ENCODE data around the gene NDC80. TPM values are rescaled to one million over a fixed set of nuclear protein-coding genes. Genes with fewer than 3 reads are reported as not detected.

Gene NDC80
- 0.47 and 6.8 TPM in 2 replicates for total RNA-seq (ENCODE audit: low replicate concordance)

GRCh38 chr18:2571200-2572170 is at the start of gene NDC80, which contains the start of gene METTL4:
TSS of gene NDC80 (plus strand) at chr18:2571557. CDS start at chr18:2572986, 1,429 bp downstream.
TSS of gene METTL4 (minus strand) at chr18:2571505. CDS start at chr18:2567216, 4,289 bp downstream.

DNA sequence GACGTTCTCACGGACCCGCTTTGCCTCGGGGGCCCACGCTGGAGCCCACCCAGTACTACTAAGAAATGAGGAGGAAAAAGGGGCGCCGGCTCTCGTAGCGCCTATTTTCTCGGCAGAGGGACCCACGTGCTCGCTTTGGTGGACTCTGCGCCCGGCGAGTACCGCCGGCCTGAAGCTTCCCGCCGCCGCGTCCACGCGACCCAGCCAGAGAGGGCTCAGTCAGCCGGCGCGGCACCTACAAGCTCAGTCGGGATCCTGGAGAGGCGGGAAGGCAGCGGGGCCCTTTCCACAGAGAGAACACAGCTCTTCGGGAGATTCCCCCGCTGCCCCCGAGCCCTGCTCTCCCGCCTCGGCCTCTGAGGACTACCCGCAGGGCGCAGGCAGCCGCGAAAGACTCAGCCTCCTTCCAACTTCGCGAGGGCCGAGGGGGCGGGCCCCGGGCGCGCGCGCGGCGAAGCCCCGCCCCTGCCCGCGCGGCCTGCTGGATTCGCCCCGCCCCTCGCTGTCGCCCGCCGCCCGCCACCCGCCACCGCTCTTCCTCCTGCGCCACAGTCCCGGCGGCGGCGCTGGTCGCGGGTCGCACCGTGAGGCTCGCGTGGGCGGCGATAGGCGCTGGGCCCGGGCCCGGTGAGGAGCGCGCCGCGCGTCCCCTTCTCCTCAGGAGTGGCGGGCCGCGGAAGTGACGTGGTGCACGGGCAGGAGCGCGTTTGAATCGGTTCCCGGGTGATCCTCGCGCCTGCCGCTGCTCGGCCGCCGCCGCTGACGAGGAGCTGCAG is 84.0 kb downstream of the NDC80 start, which contains the start of gene SMCHD1:
SMCHD1 (plus strand) TSS at position 549 of the 776 bp plus-strand sequence. CDS start 350 bp downstream, outside the sequence.

Other genes starting within 250 kb of the NDC80 start
- 2.9 and 6.6 TPM in 2 replicates for gene METTL4, start 52 bp upstream of the NDC80 start, total RNA-seq (ENCODE audit: low replicate concordance)
- gene SMCHD1, start 84.2 kb downstream of the NDC80 start, total RNA-seq (ENCODE audit: low replicate concordance), result 40.6 and 43.5 TPM in 2 replicates